RCC 7860 (cell line): ENCODE measurements around the gene PRRG3.

ENCODE experiments used
- DNase-seq: peaks from one replicate; pipeline ENCODE4 v3.0.0-alpha.2; 2015; ENCODE audit warnings: low spot score
- FAIRE-seq: peaks from 2 replicates; lab custom pipeline; 2012; peaks lifted over from hg19 to GRCh38; lab: Jason Lieb, UNC

The PRRG3 gene

GRCh38 chrX:151741606-151742005 is 46.3 kb downstream of the PRRG3 start:
- no peak for FAIRE-seq
- no peak for DNase-seq

GRCh38 chrX:151742311-151742710 is 47.1 kb downstream of the PRRG3 start:
- DNase-seq (no peak), FAIRE-seq (no peak)

DNA sequence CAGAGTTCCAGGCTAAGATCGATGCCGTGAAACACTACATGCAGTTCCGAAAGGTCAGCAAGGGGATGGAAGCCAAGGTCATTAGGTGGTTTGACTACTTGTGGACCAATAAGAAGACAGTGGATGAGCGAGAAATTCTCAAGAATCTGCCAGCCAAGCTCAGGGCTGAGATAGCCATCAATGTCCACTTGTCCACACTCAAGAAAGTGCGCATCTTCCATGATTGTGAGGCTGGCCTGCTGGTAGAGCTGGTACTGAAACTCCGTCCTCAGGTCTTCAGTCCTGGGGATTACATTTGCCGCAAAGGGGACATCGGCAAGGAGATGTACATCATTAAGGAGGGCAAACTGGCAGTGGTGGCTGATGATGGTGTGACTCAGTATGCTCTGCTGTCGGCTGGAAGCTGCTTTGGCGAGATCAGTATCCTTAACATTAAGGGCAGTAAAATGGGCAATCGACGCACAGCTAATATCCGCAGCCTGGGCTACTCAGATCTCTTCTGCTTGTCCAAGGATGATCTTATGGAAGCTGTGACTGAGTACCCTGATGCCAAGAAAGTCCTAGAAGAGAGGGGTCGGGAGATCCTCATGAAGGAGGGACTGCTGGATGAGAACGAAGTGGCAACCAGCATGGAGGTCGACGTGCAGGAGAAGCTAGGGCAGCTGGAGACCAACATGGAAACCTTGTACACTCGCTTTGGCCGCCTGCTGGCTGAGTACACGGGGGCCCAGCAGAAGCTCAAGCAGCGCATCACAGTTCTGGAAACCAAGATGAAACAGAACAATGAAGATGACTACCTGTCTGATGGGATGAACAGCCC is 48.6 kb downstream of the PRRG3 start:
- no peak for FAIRE-seq
- DNase-seq = no peak

DNA sequence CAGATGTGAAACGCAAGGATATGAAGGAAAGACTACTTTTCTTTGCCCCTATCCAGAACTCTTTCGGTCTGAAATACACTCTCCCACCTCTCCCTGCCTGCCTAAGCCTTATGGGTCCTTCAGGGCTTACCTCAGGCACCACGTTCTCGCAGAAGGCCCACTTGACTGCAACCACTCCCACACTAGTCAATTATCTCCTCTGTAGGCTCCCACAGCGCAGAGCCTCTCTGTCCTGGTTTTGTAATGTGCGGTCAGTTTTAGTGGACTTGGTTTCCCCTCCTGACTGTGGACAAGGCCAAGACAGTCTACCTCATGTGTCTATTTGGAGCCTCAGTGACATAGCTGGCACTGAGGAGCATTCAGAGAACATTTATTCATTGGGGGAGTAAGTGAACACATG is 50.4 kb downstream of the PRRG3 start:
- FAIRE-seq = no peak
- DNase-seq = no peak

DNA sequence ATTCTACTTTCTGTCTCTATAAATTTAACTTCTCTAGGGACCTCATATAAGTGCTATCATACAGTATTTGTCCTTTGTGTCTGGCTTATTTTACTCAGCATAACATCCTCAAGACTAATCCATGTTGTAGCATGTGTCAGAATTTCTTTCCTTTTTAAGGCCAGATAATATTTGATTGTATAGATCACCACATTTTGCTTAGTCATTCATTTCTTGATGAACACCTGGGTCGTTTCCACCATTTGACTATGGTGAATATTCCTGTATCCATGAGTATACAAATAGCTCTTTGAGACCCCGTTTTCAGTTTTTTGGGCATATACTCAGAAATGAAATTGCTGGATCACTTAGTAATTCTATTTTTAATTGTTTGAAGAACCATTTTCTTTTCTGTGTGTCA is 51.2 kb downstream of the PRRG3 start:
- no peak for FAIRE-seq
- no peak for DNase-seq

DNA sequence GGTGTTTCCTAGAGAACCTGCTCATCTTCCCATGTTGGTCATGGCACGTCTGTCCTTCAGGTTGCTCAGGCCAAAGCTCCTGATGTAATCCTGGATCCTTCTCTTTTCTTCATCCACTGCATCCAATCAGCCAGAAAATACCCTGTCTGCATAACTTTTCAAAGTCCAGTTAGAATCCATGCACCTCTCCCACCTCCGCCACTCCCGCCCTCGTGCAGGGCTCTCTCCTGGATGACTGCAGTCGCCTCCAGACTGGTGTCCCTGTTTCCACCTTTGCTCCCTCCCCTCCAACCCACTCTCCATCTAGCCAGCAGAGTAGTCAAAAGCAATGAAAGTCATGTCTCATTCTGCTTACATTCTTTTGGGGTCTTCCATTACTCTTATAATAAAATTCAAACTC is 55.3 kb downstream of the PRRG3 start:
- no peak for FAIRE-seq
- no peak for DNase-seq

GRCh38 chrX:151752847-151753246 is 57.6 kb downstream of the PRRG3 start:
- no peak for DNase-seq
- FAIRE-seq = no peak

DNA sequence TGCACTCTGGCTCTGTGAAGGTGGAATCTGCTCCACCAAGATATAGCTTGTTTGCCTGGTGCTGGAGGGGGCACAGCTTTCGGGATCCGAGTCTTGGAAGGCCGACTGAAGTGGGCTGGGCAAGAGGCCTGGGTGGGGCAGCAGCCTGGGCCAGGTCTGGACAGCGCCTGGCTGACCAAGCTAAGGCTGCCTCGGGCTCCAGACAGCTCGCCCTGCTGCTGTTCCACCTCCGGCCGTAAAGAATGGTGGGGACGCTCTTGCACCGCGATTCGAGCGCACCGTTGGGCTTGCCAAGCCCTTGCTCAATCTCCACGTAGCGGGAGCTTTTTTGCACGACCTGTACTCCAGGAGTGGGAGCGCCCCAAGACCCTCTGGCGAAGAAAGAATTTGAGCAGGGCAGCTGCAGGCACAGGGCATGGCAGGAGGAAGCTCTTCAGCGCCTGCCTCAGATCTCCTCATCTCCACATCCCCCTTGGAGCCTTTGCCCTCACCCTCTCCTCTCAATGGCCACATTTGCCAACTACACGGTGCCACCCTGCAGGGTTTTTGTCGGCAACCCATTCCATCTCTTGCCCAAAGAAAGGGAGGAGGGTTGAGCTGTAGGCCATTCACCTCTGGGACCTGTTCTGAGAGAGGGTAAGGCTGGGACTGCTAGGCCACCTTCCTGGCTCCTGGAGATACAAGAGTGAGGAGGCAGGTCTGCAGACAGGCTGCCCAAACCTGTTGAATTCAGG is 58.2 kb downstream of the PRRG3 start:
- DNase-seq = peak; percentile 21
- no peak for FAIRE-seq

DNA sequence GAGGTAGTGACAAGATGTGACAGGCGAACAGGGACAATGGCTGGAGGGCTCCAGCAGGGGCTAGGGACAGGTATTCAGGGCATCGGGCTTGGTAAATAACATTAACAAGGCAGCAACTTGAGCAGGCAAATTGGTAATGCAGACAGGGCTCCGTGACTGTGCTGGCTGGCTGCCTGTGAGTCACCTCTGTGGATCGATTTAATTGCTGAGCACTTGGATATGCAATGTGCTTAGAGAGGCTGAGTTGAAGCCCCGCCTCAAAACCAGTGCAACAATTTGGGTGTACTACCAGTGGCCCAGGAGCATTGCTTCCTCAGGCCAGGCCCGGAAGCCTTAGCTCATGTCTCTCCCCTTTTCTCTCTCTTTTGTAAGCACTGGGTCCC is 58.8 kb downstream of the PRRG3 start:
- DNase-seq (peak; percentile 18), FAIRE-seq (no peak)

GRCh38 chrX:151754641-151755215 is 59.5 kb downstream of the PRRG3 start:
- DNase-seq = no peak
- FAIRE-seq = no peak
